H1 (cell line): ENCODE data around the gene PTPRD. TPM values are rescaled to one million over a fixed set of nuclear protein-coding genes. Genes with fewer than 3 reads are reported as not detected.

Experiments
- POLR2AphosphoS5 ChIP-seq: IDR thresholded peaks from 2 replicates; pipeline ENCODE4 v1.6.1; 2011; ENCODE audit warnings: low read depth, low read length
- RXRA ChIP-seq: IDR thresholded peaks from 2 replicates; pipeline ENCODE4 v1.6.1; 2011; ENCODE audit warnings: low read depth, mild to moderate bottlenecking, low read length, moderate library complexity; ENCODE audit not compliant: insufficient read depth
- SAP30 ChIP-seq: fragments of 300-600 bp; sonication (generic); IDR thresholded peaks from 2 replicates; pipeline ENCODE4 v1.7.1; 2012; ENCODE audit warnings: low read length, moderate library complexity, mild to moderate bottlenecking, inconsistent platforms; ENCODE audit not compliant: insufficient read depth, insufficient replicate concordance
- polyA plus RNA-seq, 7 experiments: library from polyadenylated mRNA; depleted of rRNA in 3 of 7; stranded (reverse) in 5 of 7; unstranded in 2 of 7; fragments of >200 nt in 5 of 7; fragments of 200-250 nt in 2 of 7; gene quantifications; 1 replicate in 5 of 7; 2 replicates in 1 of 7; 4 replicates in 1 of 7; pipeline versions ENCODE4 v1.2.1 to v1.2.3, GENCODE V29; 2011 to 2013; ENCODE audit warnings: missing spikeins in 2 of 7, mixed read lengths in 2 of 7
- total RNA-seq: library from RNA; stranded (reverse); fragmentation: NEBNext Ultra II Directional; extraction: Animal tissue kit (Norgen Biotek cat#: 25700); gene quantifications from 2 replicates; pipeline ENCODE4 v1.2.1, GENCODE V29; 2021

PTPRD gene
- total and polyA plus RNA-seq, 2 of the 8 experiments (the other 6 are each of a cell fraction or from before 2014, with no cell fraction given), result 17.2 to 77.0 TPM

DNA sequence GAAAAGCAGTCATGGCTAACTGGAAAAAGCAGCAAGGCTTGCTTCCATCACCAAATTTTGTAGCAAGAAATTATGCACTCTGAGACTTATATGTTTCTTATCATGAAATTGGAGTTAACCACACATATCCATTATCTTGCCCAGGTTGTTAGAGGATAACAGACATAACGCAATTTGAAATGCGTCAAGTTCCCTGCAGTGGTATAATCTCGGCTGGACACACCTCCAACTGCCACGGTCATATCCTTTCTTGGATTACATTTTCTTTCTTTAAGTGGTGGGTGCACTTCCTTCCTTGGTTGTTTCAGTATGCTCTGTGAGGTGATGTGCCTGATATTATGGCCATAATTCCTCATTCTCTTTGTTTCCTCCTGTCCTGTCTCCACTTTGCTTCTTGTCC, 2118.2 kb downstream of the PTPRD start (continued):
- TF ChIP-seq POLR2AphosphoS5 (no peak), RXRA (no peak), SAP30 (no peak)
